ENCODE measurements around the gene RPL32. TPM values are rescaled to one million over a fixed set of nuclear protein-coding genes. Genes with fewer than 3 reads are reported as not detected.

Gene RPL32
- total RNA-seq, 3 donors from 2014 or later (not counting 1 experiment from before 2014, with no cell fraction given) = 1,034 to 1,328 (median 1,277) TPM

GRCh38 chr3:12797124-12797891 is 44.1 kb downstream of the RPL32 start:
- no peak overlapping the region for H3K27ac ChIP-seq (ENCODE audit: low read length)
- no peaks in the 10 kb centered on the region for H3K9me3 Mint-ChIP-seq
- H3K9me3 ChIP-seq (ENCODE audit: control insufficient read depth, insufficient read depth, low read length) = no peaks in the 10 kb centered on the region
- H3K27me3 Mint-ChIP-seq (ENCODE audit: low read depth in 2 of 2) = peaks cover 13 to 25% of the 10 kb centered on the region in 2 donors
- peak overlapping the region in 1 of 2 donors; percentile 76 for H3K27ac Mint-ChIP-seq
- intact Hi-C loops (cut with micrococcal nuclease) = no loop called here
- no peak overlapping the region for H3K4me3 ChIP-seq (ENCODE audit: low read length)
- WGBS (ENCODE audit: insufficient coverage) = 67% methylated on average over 12 of the region's 17 CpGs
- H3K4me1 ChIP-seq (ENCODE audit: control insufficient read depth, insufficient read depth, low read length) = peaks cover 12% of the 10 kb centered on the region
- DNase-seq (no peak), ATAC-seq (no peak)
- H3K36me3 ChIP-seq (ENCODE audit: control insufficient read depth, insufficient read depth, low read length) = no peaks in the 10 kb centered on the region
- H3K4me3 Mint-ChIP-seq = peak overlapping the region; percentile 90
- H3K4me1 Mint-ChIP-seq = peaks cover 6 to 8% of the 10 kb centered on the region in 2 donors
- no peak for TF ChIP-seq CTCF (IDR thresholded peaks at IDR 0.05)
- peaks cover 2% of the 10 kb centered on the region for H3K27me3 ChIP-seq (ENCODE audit: control insufficient read depth, insufficient read depth, low read length)
- H3K36me3 Mint-ChIP-seq = no peaks in the 10 kb centered on the region

GRCh38 chr3:12796171-12797123 is 44.9 kb downstream of the RPL32 start, which contains the start of gene CAND2:
CAND2 (plus strand) TSS chr3:12796680; CDS start chr3:12796721, 41 bp downstream.
- peaks cover 2% of the 10 kb centered on the region for H3K27me3 ChIP-seq (ENCODE audit: control insufficient read depth, insufficient read depth, low read length)
- peaks cover 6 to 8% of the 10 kb centered on the region in 2 donors for H3K4me1 Mint-ChIP-seq
- no peaks in the 10 kb centered on the region for H3K36me3 Mint-ChIP-seq
- no peaks in the 10 kb centered on the region for H3K36me3 ChIP-seq (ENCODE audit: control insufficient read depth, insufficient read depth, low read length)
- H3K4me3 ChIP-seq (ENCODE audit: low read length) = peak within 1 kb of the TSS; percentile 59
- no peak for TF ChIP-seq CTCF (IDR thresholded peaks at IDR 0.05)
- peaks cover 13 to 25% of the 10 kb centered on the region in 2 donors for H3K27me3 Mint-ChIP-seq (ENCODE audit: low read depth in 2 of 2)
- DNase-seq (peak; percentile 30 to 67), ATAC-seq (peak; percentile 76 to 89 (median 88))
- H3K9me3 ChIP-seq (ENCODE audit: control insufficient read depth, insufficient read depth, low read length) = no peaks in the 10 kb centered on the region
- H3K27ac ChIP-seq (ENCODE audit: low read length) = no peak within 1 kb of the TSS
- 7% methylated on average over 60 of the region's 61 CpGs for WGBS (ENCODE audit: insufficient coverage)
- no peaks in the 10 kb centered on the region for H3K9me3 Mint-ChIP-seq
- H3K4me1 ChIP-seq (ENCODE audit: control insufficient read depth, insufficient read depth, low read length) = peaks cover 12% of the 10 kb centered on the region
- intact Hi-C loops (cut with micrococcal nuclease) = no loop called here
- H3K4me3 Mint-ChIP-seq = peak within 1 kb of the TSS; percentile 90
- H3K27ac Mint-ChIP-seq = peak within 1 kb of the TSS in 1 of 2 donors; percentile 76

GRCh38 chr3:12793701-12794100 is 47.7 kb downstream of the RPL32 start:
- H3K9me3 ChIP-seq (ENCODE audit: control insufficient read depth, insufficient read depth, low read length) = no peaks in the 10 kb centered on the region
- TF ChIP-seq CTCF (IDR thresholded peaks at IDR 0.05) = no peak
- Mint-ChIP-seq H3K27me3 (ENCODE audit: low read depth in 2 of 2) (peaks cover 13 to 23% of the 10 kb centered on the region in 2 donors), H3K27ac (no peak overlapping the region), H3K4me1 (peaks cover 6 to 8% of the 10 kb centered on the region in 2 donors), H3K4me3 (no peak overlapping the region), H3K36me3 (no peaks in the 10 kb centered on the region), H3K9me3 (no peaks in the 10 kb centered on the region)
- no peaks in the 10 kb centered on the region for H3K36me3 ChIP-seq (ENCODE audit: control insufficient read depth, insufficient read depth, low read length)
- H3K4me3 ChIP-seq (ENCODE audit: low read length) = no peak overlapping the region
- no peak overlapping the region for H3K27ac ChIP-seq (ENCODE audit: low read length)
- H3K27me3 ChIP-seq (ENCODE audit: control insufficient read depth, insufficient read depth, low read length) = peaks cover 2% of the 10 kb centered on the region
- WGBS (ENCODE audit: insufficient coverage) = 94% methylated on average over 5 of the region's 5 CpGs
- ATAC-seq = no peak
- peaks cover 12% of the 10 kb centered on the region for H3K4me1 ChIP-seq (ENCODE audit: control insufficient read depth, insufficient read depth, low read length)
- intact Hi-C loops (cut with micrococcal nuclease) = no loop called here
- no peak for DNase-seq
